B cell (primary cell): ENCODE data around the gene STAM2. TPM values are rescaled to one million over a fixed set of nuclear protein-coding genes. Genes with fewer than 3 reads are reported as not detected.

Source experiments
- ATAC-seq: fragments of 200-7000 bp; cut with Tn5 transposase; one replicate; pipeline ENCODE4 v1.10.0; 2021; ENCODE audit warnings: low read depth, mild to moderate bottlenecking, moderate number of reproducible peaks, moderate library complexity
- CTCF ChIA-PET: fragments of 350-600 bp; sonication (Branson Sonifier 250); formaldehyde crosslinking; loops from one replicate; lab custom pipeline; 2021; ENCODE audit warnings: antibody characterized with exemption, inconsistent platforms; lab: Charles Lee
- POLR2A ChIA-PET: fragments of 350-600 bp; sonication (Branson Sonifier 250); formaldehyde crosslinking; loops from one replicate; lab custom pipeline; 2021; ENCODE audit warnings: antibody characterized with exemption; lab: Charles Lee
- DNase-seq: peaks from one replicate; pipeline ENCODE4 v3.0.0; 2013
- H2AFZ ChIP-seq: 2 replicates; pipeline ENCODE4 v1.6.1; 2012; ENCODE audit warnings: mild to moderate bottlenecking, low read depth, low read length; ENCODE audit not compliant: insufficient read depth, poor library complexity, severe bottlenecking
- H3K27ac ChIP-seq, 2 donors: 1 replicate in 1 of 2; 2 replicates in 1 of 2; pipeline ENCODE4 v1.5.1; 2012 to 2013; ENCODE audit warnings: low read length in 2 of 2, mild to moderate bottlenecking in 2 of 2, moderate library complexity in 1 of 2
- H3K27me3 ChIP-seq, 4 experiments: fragments of 200-600 bp in 1 of 4; sonication (generic) in 1 of 4; replicated peaks in 1 of 4; 1 replicate in 2 of 4; 2 replicates in 2 of 4; pipeline versions ENCODE4 v1.6.1 to v1.7.0; 2013 to 2016; ENCODE audit warnings: low read length in 3 of 4, mild to moderate bottlenecking in 2 of 4, mixed read lengths in 1 of 4, moderate library complexity in 1 of 4; ENCODE audit not compliant: insufficient read depth in 4 of 4, control insufficient read depth in 3 of 4; ENCODE audit errors: control extremely low read depth in 1 of 4
- H3K36me3 ChIP-seq, 2 experiments: replicated peaks in 1 of 2; 1 replicate in 1 of 2; 2 replicates in 1 of 2; pipeline versions ENCODE4 v1.6.1 to v1.7.1; 2013; ENCODE audit warnings: low read length in 1 of 2; ENCODE audit not compliant: insufficient read depth in 2 of 2, control insufficient read depth in 1 of 2; ENCODE audit errors: control extremely low read depth in 1 of 2, extremely low read depth in 1 of 2
- H3K4me1 ChIP-seq, 2 donors: fragments of 200-600 bp in 1 of 2; sonication (generic) in 1 of 2; 1 replicate in 1 of 2; 2 replicates in 1 of 2; pipeline versions ENCODE4 v1.5.1 to v1.6.1; 2013 to 2017; ENCODE audit warnings: low read length in 2 of 2; ENCODE audit not compliant: control insufficient read depth in 2 of 2, insufficient read depth in 2 of 2
- H3K4me2 ChIP-seq: replicated peaks from 2 replicates; pipeline ENCODE3; 2012; ENCODE audit warnings: mild to moderate bottlenecking, low read depth, low read length; ENCODE audit not compliant: poor library complexity, severe bottlenecking
- H3K4me3 ChIP-seq, 5 experiments: fragments of 200-600 bp in 1 of 5; sonication (generic) in 1 of 5; 1 replicate in 3 of 5; 2 replicates in 2 of 5; pipeline versions ENCODE4 v1.5.1 to v1.7.0; 2011 to 2016; ENCODE audit warnings: low read length in 4 of 5, mild to moderate bottlenecking in 4 of 5, low read depth in 2 of 5, control low read depth in 1 of 5, moderate library complexity in 1 of 5; ENCODE audit not compliant: insufficient read depth in 1 of 5; ENCODE audit errors: control extremely low read depth in 1 of 5, extremely low read depth in 1 of 5
- H3K79me2 ChIP-seq: fragments of 200-600 bp; sonication (generic); one replicate; pipeline ENCODE4 v1.6.0; 2016; ENCODE audit warnings: low read length; ENCODE audit not compliant: control insufficient read depth, insufficient read depth
- H3K9ac ChIP-seq: fragments of 200-600 bp; sonication (generic); 2 replicates; pipeline ENCODE4 v1.6.1; 2017; ENCODE audit warnings: mild to moderate bottlenecking, low read length, moderate library complexity
- H3K9me3 ChIP-seq, 3 donors: one replicate each; pipeline versions ENCODE4 v1.6.1 to v1.7.1; 2013; ENCODE audit warnings: low read length in 2 of 3; ENCODE audit not compliant: control insufficient read depth in 2 of 3, insufficient read depth in 1 of 3; ENCODE audit errors: control extremely low read depth in 1 of 3
- H4K20me1 ChIP-seq: 2 replicates; pipeline ENCODE4 v1.6.0; 2012; ENCODE audit warnings: mild to moderate bottlenecking, low read length; ENCODE audit not compliant: insufficient read depth, control insufficient read depth, poor library complexity, severe bottlenecking
- H3K27ac Mint-ChIP-seq: one replicate; pipeline ENCODE4 v1.8.0; 2021; ENCODE audit warnings: mixed read lengths
- H3K27me3 Mint-ChIP-seq: one replicate; pipeline ENCODE4 v1.8.0; 2021; ENCODE audit warnings: mixed read lengths
- H3K4me1 Mint-ChIP-seq: one replicate; pipeline ENCODE4 v1.8.0; 2021; ENCODE audit warnings: mixed read lengths
- H3K4me3 Mint-ChIP-seq: one replicate; pipeline ENCODE4 v1.8.0; 2021; ENCODE audit warnings: mixed read lengths
- H3K9me3 Mint-ChIP-seq: one replicate; pipeline ENCODE4 v1.8.0; 2022; ENCODE audit warnings: mixed read lengths; ENCODE audit not compliant: insufficient read depth
- CTCF ChIP-seq: fragments of 200-600 bp; IDR thresholded peaks from one replicate; pipeline ENCODE4 v1.8.0; 2022; ENCODE audit warnings: antibody characterized with exemption, mild to moderate bottlenecking
- EZH2 ChIP-seq: IDR thresholded peaks from 2 replicates; pipeline ENCODE4 v1.6.1; 2012; ENCODE audit warnings: borderline replicate concordance, low read depth, mild to moderate bottlenecking, moderate library complexity, low read length; ENCODE audit not compliant: insufficient read depth, poor library complexity, severe bottlenecking
- WGBS: methylation state at CpG from one replicate; pipeline ENCODE4 v1.1.5; 2013; ENCODE audit warnings: missing lambda C conversion rate; ENCODE audit not compliant: insufficient coverage; 5-methylcytosine and 5-hydroxymethylcytosine counted together
- intact Hi-C: fragments of 100-400 bp; cut with micrococcal nuclease; formaldehyde crosslinking; loops from one replicate; pipeline ENCODE4 v1.10.0; 2022
- polyA plus RNA-seq: library from polyadenylated mRNA; depleted of rRNA; stranded (reverse); fragments of >200 nt; gene quantifications from 2 replicates; pipeline ENCODE4 v1.2.3, GENCODE V29; 2012
- total RNA-seq, 2 donors: library from RNA; stranded (reverse); fragments of 120-200 nt in 1 of 2; gene quantifications; 1 replicate in 1 of 2; 2 replicates in 1 of 2; pipeline versions ENCODE4 v1.2.3 to v1.2.4, GENCODE V29; 2013 to 2022

Gene STAM2
- total and polyA plus RNA-seq, 2 donors (not counting 1 experiment from before 2014, with no cell fraction given): 5.7 to 30.2 TPM

- Histone ChIP-seq H3K4me1 (peaks cover 8 to 11% of the 10 kb centered on the region in 2 donors), H3K4me3 (no peak overlapping the region), H4K20me1 (peaks cover 65% of the 10 kb centered on the region), H3K36me3 (peaks cover 0 to 2% of the 10 kb centered on the region in 2 experiments), H3K4me2 (no peak overlapping the region), H3K9me3 (peaks cover 1 to 15% (median 3%) of the 10 kb centered on the region in 3 donors), H2AFZ (no peak overlapping the region), H3K27me3 (no peaks in the 10 kb centered on the region), H3K27ac (no peak overlapping the region), H3K9ac (no peak overlapping the region), H3K79me2 (peaks cover 82% of the 10 kb centered on the region)
- CTCF ChIA-PET: no interaction called here
- intact Hi-C loops: no loop called here
- POLR2A ChIA-PET: interaction anchor here (0.6 kb wide), 1 partner anchor 1008 kb away, joined by 3 read pairs; no protein-coding TSS in a partner anchor
- Mint-ChIP-seq H3K27me3 (no peaks in the 10 kb centered on the region), H3K27ac (no peak overlapping the region), H3K4me1 (peaks cover 30% of the 10 kb centered on the region), H3K9me3 (peaks cover 3% of the 10 kb centered on the region), H3K4me3 (no peak overlapping the region)
- 100% methylated on average over 1 of the region's 3 CpGs for WGBS
- no peak for TF ChIP-seq EZH2
- no peak for TF ChIP-seq CTCF
- DNase-seq (no peak), ATAC-seq (no peak)
Measured at GRCh38 chr2:152162141-152162540, 13.4 kb downstream of the STAM2 start.

- ATAC-seq: no peak
Measured at GRCh38 chr2:152161598-152161997, 14.0 kb downstream of the STAM2 start.

More at GRCh38 chr2:152161598-152161997, 14.0 kb downstream of the STAM2 start:
- POLR2A ChIA-PET: interaction anchor here (0.6 kb wide), 1 partner anchor 1008 kb away, joined by 3 read pairs; no protein-coding TSS in a partner anchor
- Histone ChIP-seq H3K36me3 (peaks cover 0 to 2% of the 10 kb centered on the region in 2 experiments), H3K4me3 (no peak overlapping the region), H2AFZ (no peak overlapping the region), H3K9me3 (peaks cover 1 to 15% (median 3%) of the 10 kb centered on the region in 3 donors), H4K20me1 (peaks cover 64% of the 10 kb centered on the region), H3K27ac (no peak overlapping the region), H3K9ac (no peak overlapping the region), H3K79me2 (peaks cover 82% of the 10 kb centered on the region), H3K4me2 (no peak overlapping the region), H3K4me1 (peaks cover 3 to 8% of the 10 kb centered on the region in 2 donors), H3K27me3 (no peaks in the 10 kb centered on the region)
- H3K27ac Mint-ChIP-seq: no peak overlapping the region
- H3K27me3 Mint-ChIP-seq: no peaks in the 10 kb centered on the region
- CTCF ChIA-PET: no interaction called here
- intact Hi-C loops: no loop called here
- peaks cover 3% of the 10 kb centered on the region for H3K9me3 Mint-ChIP-seq
- no peak overlapping the region for H3K4me3 Mint-ChIP-seq
- no peak for DNase-seq
- 80% methylated on average over 2 of the region's 4 CpGs for WGBS
- peaks cover 26% of the 10 kb centered on the region for H3K4me1 Mint-ChIP-seq
- no peak for TF ChIP-seq EZH2
- TF ChIP-seq CTCF: no peak
